GDM1 (cell line): ENCODE measurements around the gene FRYL.
"Not testable (repeated sequence)": the region's sequence is repeated elsewhere in the genome, so short reads cannot be mapped to it uniquely, and the experiment has no call there.

Source experiments
- DNase-seq: peaks from one replicate; lab custom pipeline; 2025; lab: John Stamatoyannopoulos, UW

Gene FRYL

GRCh38 chr4:48785302-48785701 is 5.2 kb upstream of the FRYL start:
- DNase-seq, result no peak

DNA sequence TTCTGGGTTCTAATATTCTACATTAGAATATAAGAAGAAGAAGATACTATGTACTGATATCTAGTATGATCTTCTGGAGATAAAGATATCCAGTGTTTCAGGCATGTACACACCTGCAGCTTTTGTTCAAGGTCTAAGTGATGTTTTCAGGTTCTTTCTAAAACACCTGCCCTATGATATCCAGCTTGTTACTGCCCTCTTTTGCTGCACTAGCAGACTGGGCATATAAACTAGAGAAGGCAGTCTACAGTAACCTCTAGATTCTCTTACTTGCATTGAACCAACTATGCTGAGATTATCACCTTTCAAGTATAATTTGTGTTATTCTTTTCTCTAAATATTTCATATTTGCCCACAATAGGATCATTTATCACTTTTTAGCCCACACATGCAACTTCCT is 1.9 kb upstream of the FRYL start:
- DNase-seq, result no peak

DNA sequence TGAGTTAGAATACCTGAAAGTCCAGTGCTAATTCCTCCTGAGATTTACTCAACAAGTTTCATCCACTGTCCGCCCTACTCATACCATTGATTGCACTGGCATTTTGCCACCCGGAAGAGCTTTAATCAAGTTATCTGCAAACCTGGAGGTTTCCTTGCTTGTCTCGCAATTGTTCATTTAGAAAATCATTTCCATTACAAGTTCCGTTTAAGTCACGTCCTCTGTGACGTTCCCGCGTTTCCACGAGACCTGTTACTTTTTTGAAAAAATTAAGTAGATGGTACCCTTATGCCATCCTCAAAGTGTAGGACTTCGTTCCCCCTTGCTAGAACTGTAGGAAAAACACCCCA is 761 bp upstream of the FRYL start:
- DNase-seq, result no peak

DNA sequence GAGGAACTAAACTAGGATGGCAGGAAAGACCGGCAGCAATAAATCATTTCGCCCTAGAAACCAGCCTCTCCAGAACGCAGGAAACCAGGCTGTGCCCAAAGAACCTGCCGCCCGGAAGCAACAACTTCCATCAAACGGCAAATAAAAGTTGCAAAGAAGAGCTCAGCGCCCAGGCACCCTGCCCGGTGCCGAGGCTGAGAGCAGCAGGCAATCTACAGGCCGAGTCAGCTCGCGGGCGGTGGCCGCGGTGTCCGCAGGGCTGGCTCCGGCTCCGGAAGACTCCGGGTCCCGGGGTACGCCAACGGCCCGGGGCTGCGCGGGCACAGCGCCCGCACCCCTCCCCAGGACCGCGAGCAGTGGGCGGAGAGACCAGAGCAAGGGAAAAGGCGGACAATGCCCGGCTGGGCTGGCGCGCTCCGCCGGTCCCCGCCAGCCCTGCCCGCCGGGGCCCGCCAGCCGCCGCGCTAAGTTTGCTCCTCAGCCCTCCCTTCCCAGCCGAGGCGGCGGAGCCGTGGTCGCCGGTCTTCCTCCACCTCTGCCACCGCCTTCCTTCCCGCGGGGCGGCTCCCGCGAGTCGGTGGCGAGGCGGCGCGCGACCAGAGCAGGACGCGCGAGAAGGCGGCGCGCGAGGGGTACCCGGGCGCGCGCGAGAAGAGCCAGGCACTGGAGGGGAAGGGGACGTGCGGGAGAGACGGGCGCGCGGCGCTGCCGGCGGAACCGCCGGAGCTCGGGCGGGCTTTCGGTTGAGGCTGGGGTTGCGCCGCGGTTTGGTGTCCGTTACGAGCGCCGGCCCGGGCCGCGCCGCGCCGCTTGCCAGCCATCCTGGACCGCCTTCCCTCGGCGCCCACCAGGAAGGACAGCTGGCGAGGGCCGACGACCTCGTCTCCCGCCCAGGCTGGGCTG is 733 bp downstream of the FRYL start:
- DNase-seq, result peak; percentile 73

- DNase-seq, result no peak
Measured at GRCh38 chr4:48778431-48779094, 1.5 kb downstream of the FRYL start.

GRCh38 chr4:48777739-48778138 is 2.3 kb downstream of the FRYL start:
- DNase-seq, result no peak

GRCh38 chr4:48774760-48775710 is 5.0 kb downstream of the FRYL start:
- no peak for DNase-seq

- no peak for DNase-seq
Measured at GRCh38 chr4:48772556-48772955, 7.5 kb downstream of the FRYL start.

- no peak for DNase-seq
Measured at GRCh38 chr4:48767055-48767929, 12.8 kb downstream of the FRYL start.

- no peak for DNase-seq
Measured at GRCh38 chr4:48766131-48766792, 13.8 kb downstream of the FRYL start.

DNA sequence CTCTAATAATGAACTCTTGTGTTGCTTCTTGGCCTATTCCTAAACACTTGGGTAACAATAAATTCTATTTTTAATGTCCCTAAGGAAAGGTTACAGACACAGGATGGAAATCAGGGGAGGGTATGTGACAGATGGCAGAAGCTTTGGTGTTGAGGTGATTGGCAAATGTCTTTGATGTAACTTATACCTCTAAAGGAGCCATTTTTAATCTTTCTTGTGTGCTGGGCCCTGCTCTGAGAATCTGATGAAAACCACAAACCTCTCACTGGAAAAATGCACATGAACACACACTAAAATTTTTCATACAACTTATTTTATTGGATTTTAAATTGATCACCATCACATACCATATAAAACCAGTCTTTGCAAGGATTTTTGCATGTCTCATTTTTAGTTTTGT is 17.7 kb downstream of the FRYL start:
- DNase-seq, result no peak

GRCh38 chr4:48761286-48761685 is 18.8 kb downstream of the FRYL start:
- DNase-seq, result no peak

GRCh38 chr4:48758703-48759102 is 21.4 kb downstream of the FRYL start:
- DNase-seq, result not testable (repeated sequence)

- DNase-seq, result no peak
Measured at GRCh38 chr4:48756689-48757220, 23.3 kb downstream of the FRYL start.

- no peak for DNase-seq
Measured at GRCh38 chr4:48755281-48755680, 24.8 kb downstream of the FRYL start.

DNA sequence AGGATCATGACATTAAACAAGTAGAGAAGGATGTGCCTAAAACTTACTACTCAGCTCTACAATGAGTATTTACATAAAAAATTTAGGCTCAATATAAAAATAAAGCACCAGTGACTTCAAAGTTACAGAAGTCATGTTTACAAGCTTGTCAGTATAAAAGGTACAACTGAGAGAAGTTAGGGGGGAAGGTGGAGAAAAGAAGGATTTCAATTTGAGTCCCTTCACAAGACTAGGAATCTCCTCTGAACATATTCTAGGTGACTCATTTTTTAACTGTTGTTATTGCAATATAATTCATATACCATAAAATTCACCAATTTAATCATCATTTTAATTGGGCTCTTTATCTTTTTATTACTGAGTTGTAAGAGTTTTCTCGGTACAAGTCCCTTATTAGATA is 26.9 kb downstream of the FRYL start:
- no peak for DNase-seq

GRCh38 chr4:48752726-48753125 is 27.4 kb downstream of the FRYL start:
- DNase-seq, result no peak

DNA sequence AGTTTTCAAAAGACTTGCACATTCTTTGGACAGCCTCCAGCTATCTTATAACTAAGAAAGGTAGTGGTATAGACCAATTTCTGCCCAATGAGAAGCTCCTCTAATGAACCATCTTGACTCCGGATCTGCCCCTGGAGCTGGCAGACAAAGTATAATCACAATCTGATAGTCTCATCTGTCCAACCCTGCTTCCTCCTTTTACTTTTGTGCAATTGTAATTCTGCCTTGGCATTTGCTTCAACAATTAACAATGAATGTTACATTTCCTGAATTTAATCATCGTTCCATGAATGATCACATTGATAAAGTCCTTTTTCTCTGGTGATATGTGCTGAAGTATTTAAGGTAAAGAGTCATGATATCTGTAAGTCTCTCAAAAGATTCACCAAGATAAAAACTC is 27.8 kb downstream of the FRYL start:
- no peak for DNase-seq

GRCh38 chr4:48748949-48749596 is 31.0 kb downstream of the FRYL start:
- DNase-seq, result no peak
